Caco-2 (cell line): ENCODE results near the gene FN1. TPM values are rescaled to one million over a fixed set of nuclear protein-coding genes. Genes with fewer than 3 reads are reported as not detected.
A peak's percentile ranks its signal among the peaks of the same experiment; 100 is the strongest.

Source experiments
- BruUV-seq: library from RNA; stranded (reverse); fragments of 400-500 nt; replicated peaks from 2 replicates; lab custom pipeline; 2021; lab: Mats Ljungman, UMichigan
- CTCF ChIA-PET: fragments of 300-600 bp; sonication (Branson Sonifier 250); formaldehyde crosslinking; loops from one replicate; lab custom pipeline; 2022; ENCODE audit warnings: antibody characterized with exemption; lab: Charles Lee
- POLR2A ChIA-PET: fragments of 300-600 bp; sonication (Branson Sonifier 250); formaldehyde crosslinking; loops from one replicate; lab custom pipeline; 2022; ENCODE audit warnings: antibody characterized with exemption; lab: Charles Lee
- DNase-seq, 2 experiments: peaks; one replicate each; pipeline versions ENCODE4 v3.0.0 to v3.0.0-alpha.2; 2020 to 2022
- H3K27me3 ChIP-seq: replicated peaks from 2 replicates; pipeline ENCODE4 v1.6.0; 2011; ENCODE audit warnings: low read length; ENCODE audit not compliant: control insufficient read depth, insufficient read depth
- H3K36me3 ChIP-seq: 2 replicates; pipeline ENCODE4 v1.5.1; 2011; ENCODE audit warnings: low read length; ENCODE audit not compliant: control insufficient read depth, insufficient read depth
- H3K4me1 ChIP-seq: fragments of 250-450 bp; sonication (Bioruptor Pico); 2 replicates; pipeline ENCODE4 v1.5.1; 2020; ENCODE audit warnings: mild to moderate bottlenecking
- H3K4me3 ChIP-seq: 2 replicates; pipeline ENCODE4 v1.5.1; 2011; ENCODE audit warnings: low read depth, mild to moderate bottlenecking, control low read depth, low read length
- H3K9me3 ChIP-seq: fragments of 250-450 bp; sonication (Bioruptor Pico); 2 replicates; pipeline ENCODE4 v1.5.1; 2020; ENCODE audit warnings: mild to moderate bottlenecking, moderate library complexity
- H3K27ac Mint-ChIP-seq: one replicate; pipeline ENCODE4 v1.8.0; 2022; ENCODE audit warnings: mixed read lengths; ENCODE audit not compliant: unreplicated experiment
- H3K27me3 Mint-ChIP-seq: one replicate; pipeline ENCODE4 v1.8.0; 2022; ENCODE audit warnings: mixed read lengths; ENCODE audit not compliant: insufficient read depth, unreplicated experiment
- H3K36me3 Mint-ChIP-seq: one replicate; pipeline ENCODE4 v1.8.0; 2022; ENCODE audit warnings: mild to moderate bottlenecking, mixed read lengths; ENCODE audit not compliant: insufficient read depth, unreplicated experiment
- H3K4me1 Mint-ChIP-seq: one replicate; pipeline ENCODE4 v1.8.0; 2022; ENCODE audit warnings: low read depth, mixed read lengths; ENCODE audit not compliant: unreplicated experiment
- H3K4me3 Mint-ChIP-seq: one replicate; pipeline ENCODE4 v1.8.0; 2022; ENCODE audit warnings: mild to moderate bottlenecking, moderate library complexity, mixed read lengths; ENCODE audit not compliant: unreplicated experiment
- H3K9me3 Mint-ChIP-seq: one replicate; pipeline ENCODE4 v1.8.0; 2022; ENCODE audit warnings: mixed read lengths; ENCODE audit not compliant: unreplicated experiment
- CTCF ChIP-seq, 2 experiments: fragments of 200-600 bp in 1 of 2; IDR thresholded peaks; 1 replicate in 1 of 2; 2 replicates in 1 of 2; pipeline versions ENCODE4 v1.5.1 to v1.8.0; 2011 to 2022; ENCODE audit warnings: antibody characterized with exemption in 1 of 2, control low read depth in 1 of 2, inconsistent platforms in 1 of 2, low read depth in 1 of 2, low read length in 1 of 2, mild to moderate bottlenecking in 1 of 2, moderate library complexity in 1 of 2; ENCODE audit not compliant: insufficient read depth in 1 of 2, severe bottlenecking in 1 of 2, unreplicated experiment in 1 of 2
- intact Hi-C: fragments of 100-400 bp; cut with micrococcal nuclease; formaldehyde crosslinking; loops from one replicate; pipeline ENCODE4 v1.10.0; 2022; ENCODE audit not compliant: unreplicated experiment
- total RNA-seq: library from RNA; stranded (reverse); gene quantifications from 2 replicates; pipeline ENCODE4 v1.2.3, GENCODE V29; 2022

Gene FN1
- total RNA-seq, 1 experiment from 2014 or later: 3,805 TPM

GRCh38 chr2:215423234-215423633 lies 12.6 kb downstream of the FN1 start:
- Mint-ChIP-seq H3K9me3 (no peaks in the 10 kb centered on the region), H3K27ac (peak overlapping the region; percentile 53), H3K4me3 (no peak overlapping the region), H3K4me1 (peaks cover 43% of the 10 kb centered on the region), H3K27me3 (no peaks in the 10 kb centered on the region), H3K36me3 (peaks cover 100% of the 10 kb centered on the region)
- peaks cover 10% of the 10 kb centered on the region for H3K36me3 ChIP-seq
- no peaks in the 10 kb centered on the region for H3K27me3 ChIP-seq
- H3K4me1 ChIP-seq: peaks cover 64% of the 10 kb centered on the region
- H3K9me3 ChIP-seq: no peaks in the 10 kb centered on the region
- ChIA-PET CTCF (no interaction called here), POLR2A (no interaction called here)
- H3K4me3 ChIP-seq: no peak overlapping the region
- no peak for DNase-seq
- TF ChIP-seq CTCF (IDR thresholded peaks at IDR 0.05; ENCODE audit: insufficient read depth in 1 of 2, low read depth in 1 of 2, low read length in 1 of 2, severe bottlenecking in 1 of 2, unreplicated experiment in 1 of 2): no peak
- BruUV-seq: no TSS peak
- intact Hi-C loops: loop anchor here (5.0 kb wide), 1 partner anchor 454 kb away; no protein-coding TSS in a partner anchor

- Mint-ChIP-seq H3K27ac (peak overlapping the region; percentile 69), H3K27me3 (no peaks in the 10 kb centered on the region), H3K4me1 (peaks cover 42% of the 10 kb centered on the region), H3K4me3 (no peak overlapping the region), H3K36me3 (peaks cover 100% of the 10 kb centered on the region), H3K9me3 (no peaks in the 10 kb centered on the region)
- peaks cover 69% of the 10 kb centered on the region for H3K4me1 ChIP-seq
- intact Hi-C loops: loop anchor here (5.0 kb wide), 1 partner anchor 455 kb away; no protein-coding TSS in a partner anchor
- no peak for DNase-seq
- ChIA-PET POLR2A (no interaction called here), CTCF (no interaction called here)
- H3K4me3 ChIP-seq: no peak overlapping the region
- H3K9me3 ChIP-seq: no peaks in the 10 kb centered on the region
- H3K36me3 ChIP-seq: peaks cover 10% of the 10 kb centered on the region
- TF ChIP-seq CTCF (IDR thresholded peaks at IDR 0.05; ENCODE audit: insufficient read depth in 1 of 2, low read depth in 1 of 2, low read length in 1 of 2, severe bottlenecking in 1 of 2, unreplicated experiment in 1 of 2): no peak
- no peaks in the 10 kb centered on the region for H3K27me3 ChIP-seq
- no TSS peak for BruUV-seq
Observed at GRCh38 chr2:215422676-215423075, 13.2 kb downstream of the FN1 start.

GRCh38 chr2:215421859-215422461 lies 13.9 kb downstream of the FN1 start:
- TF ChIP-seq CTCF (IDR thresholded peaks at IDR 0.05; ENCODE audit: insufficient read depth in 1 of 2, low read depth in 1 of 2, low read length in 1 of 2, severe bottlenecking in 1 of 2, unreplicated experiment in 1 of 2): no peak
- peaks cover 49% of the 10 kb centered on the region for H3K4me1 Mint-ChIP-seq
- intact Hi-C loops: loop anchor here (5.0 kb wide), 1 partner anchor 455 kb away; no protein-coding TSS in a partner anchor
- Histone ChIP-seq H3K9me3 (no peaks in the 10 kb centered on the region), H3K27me3 (no peaks in the 10 kb centered on the region), H3K36me3 (peaks cover 10% of the 10 kb centered on the region), H3K4me3 (no peak overlapping the region), H3K4me1 (peaks cover 77% of the 10 kb centered on the region)
- H3K27ac Mint-ChIP-seq: peak overlapping the region; percentile 69
- DNase-seq: no peak
- no peaks in the 10 kb centered on the region for H3K27me3 Mint-ChIP-seq
- H3K9me3 Mint-ChIP-seq: no peaks in the 10 kb centered on the region
- POLR2A ChIA-PET: no interaction called here
- no TSS peak for BruUV-seq
- H3K36me3 Mint-ChIP-seq: peaks cover 100% of the 10 kb centered on the region
- CTCF ChIA-PET: no interaction called here
- peak overlapping the region; percentile 47 for H3K4me3 Mint-ChIP-seq
